NOMO-1 treated with dmso at 0.1 percent for 144 hours (cell line): ENCODE results near the gene CADPS2.
"Not testable (repeated sequence)": the region's sequence is repeated elsewhere in the genome, so short reads cannot be mapped to it uniquely, and the experiment has no call there.

Experiments
- DNase-seq: peaks from one replicate; lab custom pipeline; 2025; ENCODE audit not compliant: unreplicated experiment; lab: John Stamatoyannopoulos, UW

Gene CADPS2

DNA sequence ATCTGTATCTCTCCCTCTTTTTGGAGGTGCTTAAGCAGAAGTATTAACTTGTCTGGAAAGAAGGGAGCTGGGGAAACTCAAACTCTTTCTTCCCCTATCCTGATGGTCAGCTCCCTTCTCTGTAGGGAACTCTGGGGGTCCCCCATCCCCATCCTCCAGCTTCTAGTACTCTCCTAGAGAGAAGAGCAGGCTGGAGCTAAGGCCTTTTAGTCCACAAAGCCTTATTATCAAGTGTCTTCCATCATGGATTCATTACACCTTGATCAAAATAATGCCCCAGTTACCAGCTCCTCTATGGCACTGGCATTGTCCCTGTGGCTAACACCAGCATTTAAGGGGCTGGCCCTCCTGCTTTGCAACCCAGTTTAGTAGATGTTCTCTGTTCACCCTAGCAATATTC, 35.7 kb downstream of the CADPS2 start:
- no peak for DNase-seq

DNA sequence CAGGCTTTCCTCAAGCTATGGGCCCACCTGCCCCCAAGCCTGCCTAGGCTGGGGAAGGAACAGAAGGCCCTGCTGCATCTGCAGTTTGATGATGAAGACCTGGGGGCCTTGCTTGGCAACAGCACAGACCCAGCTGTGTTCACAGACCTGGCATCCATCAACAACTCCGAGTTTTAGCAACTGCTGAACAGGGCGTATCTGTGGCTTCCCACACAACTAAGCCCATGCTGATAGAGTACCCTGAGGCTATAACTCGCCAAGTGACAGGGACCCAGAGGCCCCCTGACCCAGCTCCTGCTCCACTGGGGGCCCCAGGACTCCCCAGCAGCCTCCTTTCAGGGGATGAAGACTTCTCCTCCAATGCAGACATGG, 36.3 kb downstream of the CADPS2 start:
- no peak for DNase-seq

DNA sequence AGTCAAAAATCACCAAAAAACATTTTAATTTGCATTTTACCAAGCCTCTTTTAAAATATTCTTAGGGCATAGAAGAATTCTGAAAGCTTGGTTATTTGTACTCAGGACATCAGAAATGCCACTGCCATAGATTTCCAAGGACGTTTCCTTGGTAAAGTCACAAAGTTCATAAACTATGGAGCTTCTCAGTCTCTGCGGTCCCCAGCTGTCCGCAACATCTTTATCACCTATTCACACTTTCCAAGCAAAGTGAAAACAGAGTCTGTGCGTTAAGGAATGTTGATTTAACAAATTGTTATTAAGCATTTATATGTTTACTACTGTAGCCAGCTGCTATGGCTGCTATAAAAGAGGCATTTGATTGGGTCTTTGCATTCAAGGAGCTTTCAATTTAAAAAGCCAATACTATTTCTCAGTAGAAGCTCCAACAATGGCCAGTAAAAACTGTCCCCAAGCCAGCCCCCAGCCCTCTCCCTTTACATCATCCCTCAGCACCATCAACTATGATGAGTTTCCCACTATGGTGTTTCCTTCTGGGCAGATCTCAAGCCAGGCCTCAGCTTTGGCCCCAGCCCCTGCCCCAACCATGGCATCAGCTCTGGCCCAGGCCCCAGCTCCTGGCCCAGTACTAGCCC, 36.8 kb downstream of the CADPS2 start:
- DNase-seq: no peak

DNA sequence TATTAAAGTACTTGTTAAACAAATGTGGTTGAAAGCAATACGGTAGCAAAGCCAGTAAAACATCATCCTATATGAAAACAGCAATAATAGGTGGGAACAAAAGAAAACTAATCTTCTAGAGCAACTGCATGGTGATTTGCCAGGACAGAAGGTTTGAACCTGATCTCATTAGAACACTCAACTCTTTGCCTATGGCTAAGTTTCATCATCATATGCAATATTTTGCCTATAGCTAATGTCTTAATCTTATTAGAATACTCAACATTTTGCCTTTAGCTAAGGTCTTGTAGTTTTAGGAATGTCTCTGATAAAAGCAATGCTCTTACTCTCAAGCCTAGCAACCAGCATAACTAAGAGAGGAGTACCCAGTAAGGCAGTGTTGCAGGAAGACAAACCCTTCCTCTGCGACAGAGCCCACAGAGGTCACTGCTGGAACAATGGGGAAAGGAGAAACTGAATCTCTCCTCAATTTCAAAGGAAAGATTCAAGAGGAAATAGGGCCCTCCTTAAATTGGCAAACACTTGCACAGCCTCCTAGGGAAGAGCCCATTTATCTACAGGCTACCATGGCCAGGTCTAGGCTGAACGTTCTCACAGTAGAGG, 38.3 kb downstream of the CADPS2 start:
- no peak for DNase-seq

DNA sequence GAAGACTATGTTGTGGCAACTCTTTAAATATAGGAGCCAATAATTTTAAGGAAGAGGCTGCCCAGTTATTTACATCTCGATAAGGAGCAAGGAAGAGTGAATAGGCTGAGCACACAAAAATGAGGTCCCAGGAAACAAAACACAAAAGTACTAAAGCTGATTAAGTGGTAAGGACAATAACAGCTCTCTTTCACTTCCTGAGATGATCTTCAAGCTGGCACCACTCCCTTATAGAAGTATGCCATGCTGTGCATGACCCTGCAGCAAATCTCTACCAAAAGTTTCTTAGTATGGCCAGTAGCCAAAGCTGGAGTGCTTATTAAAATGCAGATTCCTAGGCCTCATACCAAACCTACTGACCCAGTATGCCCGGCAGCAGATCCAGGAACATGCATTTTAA, 39.7 kb downstream of the CADPS2 start:
- no peak for DNase-seq

DNA sequence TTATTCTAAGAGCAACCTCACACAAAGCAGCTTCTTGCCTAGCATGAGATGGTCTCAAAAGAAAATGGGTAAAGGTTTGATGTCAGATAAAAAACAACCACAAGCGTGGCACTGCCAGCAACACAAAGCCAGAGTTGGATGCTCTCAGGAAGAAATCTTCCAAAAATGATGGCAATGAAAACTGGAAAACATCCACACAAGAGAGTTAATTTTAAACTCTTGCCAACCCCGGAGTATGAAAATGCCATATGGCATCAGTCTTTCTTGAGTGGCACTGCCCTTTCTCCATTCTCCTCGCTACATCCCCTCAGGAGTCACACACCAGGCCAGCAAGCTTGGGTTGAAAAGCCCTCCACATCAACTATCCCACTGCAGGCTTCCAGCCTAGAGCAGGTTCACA, 41.0 kb downstream of the CADPS2 start:
- DNase-seq: no peak

DNA sequence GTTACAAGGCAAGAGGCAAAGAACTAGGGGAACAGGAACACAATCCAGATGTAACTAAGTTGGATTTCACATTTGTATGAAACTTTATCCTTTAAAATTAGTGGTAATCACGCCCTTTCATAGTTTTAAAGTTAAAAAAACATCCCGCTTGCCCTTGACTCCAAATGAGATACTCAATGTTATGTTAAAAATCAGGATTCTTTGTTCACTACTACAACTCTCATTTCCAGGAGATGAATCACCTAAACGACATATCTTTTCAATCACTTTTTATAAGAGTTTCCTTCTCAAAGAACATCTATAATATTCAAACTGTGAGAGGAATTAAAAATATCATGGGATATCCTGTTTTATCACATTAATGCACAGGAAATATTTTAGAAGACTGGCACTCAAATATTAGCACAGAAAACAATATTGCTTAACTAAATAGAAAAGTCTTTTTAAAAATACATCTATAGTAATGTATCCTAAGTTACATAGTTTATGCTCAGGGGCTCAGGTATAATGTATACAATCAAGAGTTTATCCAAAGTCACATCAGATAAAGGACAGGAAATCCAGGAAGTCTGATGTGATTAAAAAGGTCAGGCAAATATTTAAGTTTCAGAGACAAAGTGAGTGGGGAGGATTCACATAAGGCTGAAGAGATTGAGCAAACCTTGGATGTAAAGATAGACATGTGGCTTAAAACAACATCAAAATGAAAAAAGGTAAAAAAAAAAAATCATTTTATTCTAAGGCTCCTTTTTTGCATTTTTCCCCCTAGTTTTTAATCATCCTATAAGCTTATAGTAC, 41.9 kb downstream of the CADPS2 start:
- no peak for DNase-seq

DNA sequence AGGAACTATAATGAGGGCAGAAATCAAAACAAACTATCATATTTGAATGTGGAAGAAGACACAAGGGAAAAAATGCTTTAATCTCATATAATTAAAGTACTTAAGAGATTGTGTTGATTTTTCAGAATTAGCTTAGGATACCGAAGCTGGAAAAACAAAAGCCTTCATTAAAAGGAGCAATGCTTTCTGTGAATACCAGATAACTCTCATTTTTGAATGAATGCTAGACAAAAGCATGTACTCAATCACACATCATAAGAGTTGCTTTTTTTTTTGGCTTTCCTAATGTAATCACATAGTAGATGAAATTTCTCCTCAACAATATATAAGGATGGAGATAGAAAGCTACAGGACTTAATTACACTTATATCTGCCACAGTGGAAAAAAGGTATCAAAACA, 43.3 kb downstream of the CADPS2 start:
- no peak for DNase-seq

DNA sequence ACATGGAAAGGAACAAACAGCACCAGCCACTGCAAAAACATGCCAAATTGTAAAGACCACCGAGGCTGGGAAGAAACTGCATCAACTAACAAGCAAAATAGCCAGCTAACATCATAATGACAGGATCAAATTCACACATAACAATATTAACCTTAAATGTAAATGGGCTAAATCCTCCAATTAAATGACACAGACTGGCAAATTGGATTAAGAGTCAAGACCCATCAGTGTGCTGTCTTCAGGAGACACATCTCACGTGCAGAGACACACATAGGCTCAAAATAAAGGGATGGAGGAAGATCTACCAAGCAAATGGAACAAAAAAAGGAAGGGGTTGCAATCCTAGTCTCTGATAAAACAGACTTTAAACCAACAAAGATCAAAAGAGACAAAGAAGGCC, 50.0 kb downstream of the CADPS2 start:
- DNase-seq: not testable (repeated sequence)

DNA sequence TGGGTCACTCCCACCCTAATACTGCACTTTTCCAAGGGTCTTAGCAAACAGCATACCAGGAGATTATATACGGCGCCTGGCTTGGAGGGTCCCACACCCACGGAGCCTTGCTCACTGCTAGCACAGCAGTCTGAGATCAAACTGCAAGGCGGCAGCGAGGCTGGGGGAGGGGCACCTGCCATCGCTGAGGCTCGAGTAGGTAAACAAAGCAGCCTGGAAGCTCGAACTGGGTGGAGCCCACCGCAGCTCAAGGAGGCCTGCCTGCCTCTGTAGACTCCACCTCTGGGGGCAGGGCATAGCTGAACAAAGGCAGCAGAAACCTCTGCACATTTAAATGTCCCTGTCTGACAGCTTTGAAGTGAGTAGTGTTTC, 51.7 kb downstream of the CADPS2 start:
- DNase-seq: not testable (repeated sequence)

DNA sequence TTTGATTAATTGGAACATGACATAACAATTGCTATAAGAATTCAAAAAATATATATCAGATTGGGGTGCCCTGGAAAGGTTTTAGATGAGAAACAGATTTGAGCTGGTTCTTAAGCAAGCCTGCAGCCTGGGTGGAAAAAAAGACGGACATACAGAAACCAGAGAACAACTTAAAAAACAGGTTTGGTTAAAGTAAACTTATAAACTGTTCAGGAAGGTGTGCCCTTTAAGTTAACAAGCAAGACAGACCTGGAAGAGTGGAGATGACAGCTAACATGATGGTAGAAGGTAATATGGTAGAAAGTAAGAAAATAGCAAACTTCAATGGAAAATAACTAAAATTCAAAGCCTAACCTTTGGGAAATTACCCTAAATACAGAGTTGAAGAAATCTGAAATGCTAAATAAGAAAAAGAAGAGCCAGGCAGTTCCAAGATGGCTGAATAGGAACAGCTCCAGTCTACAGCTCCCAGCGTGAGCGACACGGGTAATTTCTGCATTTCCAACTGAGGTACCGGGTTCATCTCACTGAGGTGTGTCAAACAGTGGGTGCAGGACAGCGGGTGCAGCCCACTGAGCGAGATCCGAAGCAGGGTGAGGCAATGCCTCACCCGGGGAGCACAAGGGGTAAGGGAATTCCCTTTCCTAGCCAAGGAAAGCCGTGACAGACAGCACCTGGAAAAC, 52.2 kb downstream of the CADPS2 start:
- no peak for DNase-seq

DNA sequence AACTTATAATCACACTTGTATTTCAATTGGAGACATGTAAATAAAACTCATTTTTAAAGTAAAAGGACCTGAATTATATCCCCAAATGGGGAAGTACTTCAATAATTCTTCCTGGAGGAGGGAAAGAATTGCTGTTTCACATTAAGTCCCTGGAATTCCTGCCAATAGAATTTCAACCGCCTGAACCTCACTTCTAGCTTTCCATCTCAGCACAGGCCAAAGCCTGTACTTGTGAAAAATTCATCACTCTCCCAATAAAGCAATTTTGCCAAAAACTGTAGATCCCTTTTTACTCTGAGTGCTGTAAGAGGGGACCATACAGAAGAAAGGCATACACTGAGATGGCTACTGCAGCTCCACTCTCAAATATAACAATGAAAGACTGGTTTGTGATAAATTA, 54.8 kb downstream of the CADPS2 start:
- no peak for DNase-seq

DNA sequence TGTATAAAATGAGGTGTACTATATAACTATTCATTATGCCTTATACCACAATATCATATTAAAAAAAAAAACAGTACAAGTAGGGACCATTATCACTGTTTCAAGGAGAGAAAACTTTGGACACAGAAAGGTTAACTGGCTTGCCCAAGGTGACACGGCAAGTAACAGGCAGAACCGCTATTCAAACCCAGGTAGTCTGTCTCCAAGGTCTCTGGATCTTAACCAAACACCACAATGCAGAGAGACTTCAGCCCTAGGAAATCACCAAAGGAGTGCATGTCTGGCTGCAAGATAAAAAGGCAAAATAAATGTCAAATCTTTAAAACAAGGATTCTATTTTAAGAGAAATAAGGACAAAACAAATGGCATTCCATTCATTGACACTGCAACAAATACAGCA, 56.3 kb downstream of the CADPS2 start:
- DNase-seq: no peak

DNA sequence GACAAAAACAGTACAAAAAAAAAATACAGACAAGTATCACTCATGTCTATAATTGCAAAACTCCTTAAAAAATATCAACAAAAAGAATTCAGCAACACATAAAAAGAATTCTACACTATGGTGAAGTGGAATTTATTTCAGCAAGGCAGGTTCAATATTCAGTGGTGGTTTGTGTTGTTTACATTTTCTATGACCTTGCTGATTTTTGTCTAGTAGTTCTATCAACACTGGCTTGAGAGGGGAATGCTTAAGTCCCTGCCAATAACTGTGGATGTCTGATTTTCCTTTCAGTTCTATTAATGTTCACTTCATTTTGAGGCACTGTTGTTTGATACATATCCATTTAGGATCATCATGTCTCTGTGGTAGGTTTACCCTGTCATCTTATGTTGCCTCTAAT, 58.5 kb downstream of the CADPS2 start:
- no peak for DNase-seq

DNA sequence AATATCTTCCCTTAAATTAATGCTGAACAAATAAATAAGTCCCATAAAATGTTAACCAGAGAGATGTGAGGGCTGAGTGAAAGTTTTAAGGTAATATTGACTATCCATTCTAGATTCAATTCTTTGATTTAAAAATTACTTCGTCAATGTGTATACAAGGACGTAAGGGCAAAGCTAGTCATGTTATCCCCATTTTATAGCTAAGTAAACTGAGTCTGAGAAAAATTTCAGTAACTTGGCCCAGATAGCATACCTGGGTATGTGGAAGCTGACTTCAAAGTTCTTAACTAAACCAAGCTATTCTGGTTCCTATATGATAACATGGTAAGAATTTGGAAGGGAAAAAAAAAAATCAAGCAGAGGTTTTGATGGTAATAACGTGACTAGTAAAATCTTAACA, 72.4 kb downstream of the CADPS2 start:
- DNase-seq: no peak

DNA sequence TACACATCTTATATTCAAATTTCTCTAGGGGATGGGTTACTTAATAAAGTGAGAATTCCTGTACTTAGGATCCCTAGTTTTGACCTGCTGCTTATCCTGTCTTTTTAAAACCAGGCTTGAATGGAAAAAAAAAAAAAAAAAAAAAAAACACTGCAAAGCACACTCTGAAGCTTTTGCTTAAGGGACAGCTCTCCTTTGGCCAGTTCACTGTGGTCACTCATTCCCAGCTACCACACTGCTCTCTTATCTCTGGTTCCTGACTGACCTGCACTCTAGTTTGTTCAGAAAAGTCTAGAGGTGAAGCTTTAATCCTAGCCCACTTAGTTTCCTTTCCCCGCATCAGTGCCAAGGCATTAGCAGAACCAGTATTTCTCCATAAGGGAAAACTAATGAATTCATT, 82.4 kb downstream of the CADPS2 start:
- DNase-seq: no peak

DNA sequence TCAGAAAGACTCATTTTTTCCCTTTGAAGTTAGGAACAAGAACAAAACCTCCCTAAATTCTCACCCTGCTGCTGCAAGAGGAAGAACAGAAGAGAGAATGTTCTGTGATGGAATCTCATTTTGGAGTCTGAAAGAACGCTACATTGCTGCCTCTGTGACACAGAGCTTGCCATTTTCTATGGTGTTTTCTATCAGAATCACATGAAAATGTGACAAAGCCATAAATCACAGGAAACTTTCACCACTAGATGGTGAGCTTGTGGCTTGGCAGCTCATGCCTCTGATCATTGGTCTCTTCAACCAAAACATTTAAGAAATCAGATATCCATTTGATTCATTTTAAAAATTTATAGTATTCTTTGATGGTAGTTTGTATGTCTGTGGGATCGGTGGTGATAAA, 82.9 kb downstream of the CADPS2 start:
- no peak for DNase-seq

DNA sequence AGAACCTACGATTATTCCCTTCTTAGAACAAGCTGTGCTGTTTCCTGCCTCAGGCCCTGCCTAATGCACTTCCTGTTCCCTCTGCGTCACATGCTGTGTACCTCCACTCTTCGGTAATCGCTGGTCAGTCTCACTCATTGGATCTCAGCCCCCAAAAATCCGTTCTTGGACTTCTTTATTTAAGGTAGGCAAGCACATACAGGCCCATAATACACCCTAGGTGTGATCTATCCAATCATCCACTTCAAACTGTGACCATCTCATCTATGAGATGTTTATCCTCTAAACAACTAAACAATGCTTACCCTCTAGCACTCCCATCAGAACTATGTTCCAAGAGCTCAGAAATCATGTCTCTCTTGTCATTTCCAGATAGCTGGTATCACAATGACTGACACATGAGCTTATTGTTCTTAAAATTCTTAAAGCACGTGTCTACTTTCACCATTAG, 83.9 kb downstream of the CADPS2 start:
- no peak for DNase-seq

DNA sequence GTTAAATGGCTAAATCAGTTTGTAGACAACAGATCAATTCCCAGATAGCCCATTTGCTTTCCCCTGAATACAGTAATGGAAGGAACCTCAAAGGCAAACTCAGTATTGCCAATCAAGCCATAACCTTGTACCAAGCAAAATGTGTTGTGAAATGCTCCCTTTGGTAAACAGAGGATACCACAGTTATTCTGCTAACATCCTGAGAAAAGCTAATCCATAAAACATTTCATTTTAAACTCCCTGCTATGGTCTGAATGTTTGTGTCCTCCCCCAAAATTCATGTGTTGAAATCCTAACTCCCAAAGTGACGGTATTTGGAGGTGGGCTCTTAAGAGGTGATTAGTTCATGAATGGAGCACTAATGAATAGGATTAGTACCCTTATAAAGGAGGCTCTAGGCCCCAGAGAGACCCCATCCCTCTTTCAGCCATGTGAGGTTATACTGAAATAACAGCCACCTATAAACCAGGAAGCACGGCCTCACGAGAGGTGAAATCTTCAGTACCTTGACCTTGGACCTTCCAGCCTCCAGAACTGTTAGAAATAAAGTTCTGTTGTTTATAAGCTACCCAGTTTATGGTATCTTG, 94.2 kb downstream of the CADPS2 start:
- DNase-seq: no peak

DNA sequence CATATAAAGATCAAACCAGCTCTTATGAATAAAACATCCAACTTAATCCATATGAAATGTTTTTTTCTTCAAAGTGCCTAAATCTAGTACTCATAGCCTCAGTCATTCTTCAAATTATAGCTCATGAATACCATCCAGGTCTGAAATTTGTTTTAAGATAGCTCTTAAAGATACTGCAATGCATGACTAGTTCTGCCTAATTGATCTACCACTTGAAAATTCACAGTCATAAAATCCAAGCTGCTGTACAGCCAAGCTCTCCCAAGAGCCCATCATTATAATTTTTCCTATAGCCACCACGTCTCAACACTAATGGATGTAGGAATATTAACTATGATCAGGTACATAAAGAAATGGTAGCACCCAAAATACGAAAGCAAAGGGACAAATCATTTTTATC, 95.7 kb downstream of the CADPS2 start:
- DNase-seq: no peak

DNA sequence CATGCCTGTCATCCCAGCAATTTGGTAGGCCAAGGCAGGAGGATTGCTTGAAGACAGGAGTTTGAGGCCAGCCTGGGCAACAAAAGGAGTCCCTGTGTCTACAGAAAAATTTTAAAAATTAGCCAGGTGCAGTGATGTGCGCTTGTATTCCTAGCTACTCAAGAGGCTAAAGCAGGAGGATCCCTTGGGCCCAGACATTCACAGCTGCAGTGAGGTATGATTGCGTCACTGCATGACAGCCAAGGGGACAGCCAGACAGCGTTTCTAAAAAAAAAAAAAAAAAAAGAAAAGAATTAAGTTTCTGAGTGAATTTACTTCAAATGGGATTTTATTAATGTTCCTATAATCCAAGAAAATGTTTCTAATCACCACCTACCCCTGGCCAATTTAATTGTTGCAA, 96.1 kb downstream of the CADPS2 start:
- DNase-seq: no peak

DNA sequence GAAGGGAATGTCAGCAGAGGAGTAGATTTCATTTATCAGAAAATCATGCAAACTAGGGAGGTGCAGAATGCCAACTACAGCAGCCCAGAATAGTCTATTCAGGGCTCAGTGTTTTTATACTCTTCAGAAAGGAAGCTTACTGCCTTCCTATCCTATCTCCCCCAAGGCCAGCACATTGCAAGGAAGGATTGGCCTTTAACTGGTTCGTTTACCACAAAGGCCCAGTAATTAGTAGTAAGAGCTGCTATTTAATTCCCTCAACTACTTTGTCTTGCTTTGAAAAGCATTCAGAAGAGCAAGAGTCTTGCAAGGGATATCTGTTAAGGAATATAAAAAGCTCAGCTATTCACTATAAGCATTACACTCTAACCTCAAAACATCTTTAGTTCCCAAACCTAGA, 97.1 kb downstream of the CADPS2 start:
- no peak for DNase-seq
